ENCODE results near the gene COPS3. TPM values are rescaled to one million over a fixed set of nuclear protein-coding genes. Genes with fewer than 3 reads are reported as not detected.

Gene COPS3
- total and polyA plus RNA-seq, 8 donors, result 11.1 to 291 (median 48.6) TPM

- H3K27me3 ChIP-seq, result no peaks in the 10 kb centered on the region
- H3K27ac ChIP-seq, result no peak overlapping the region
- no peak for DNase-seq
- no peaks in the 10 kb centered on the region for H3K9me3 ChIP-seq
- no peak overlapping the region for H3K4me3 ChIP-seq
- peaks cover 0 to 36% (median 0%) of the 10 kb centered on the region in 4 donors for H3K36me3 ChIP-seq
- TF ChIP-seq POLR2AphosphoS5 (IDR thresholded peaks at IDR 0.05) (no peak), EP300 (IDR thresholded peaks at IDR 0.05) (no peak), POLR2A (IDR thresholded peaks at IDR 0.05) (no peak), CTCF (IDR thresholded peaks at IDR 0.05) (no peak)
- WGBS, 5 donors, result 89 to 93% (median 90%) methylated on average over 9 of the region's 9 CpGs
- intact Hi-C loops (cut with DNase I; ENCODE audit: low total_unique reads), result no loop called here
- no peaks in the 10 kb centered on the region for H3K4me1 ChIP-seq
Measured at GRCh38 chr17:17325816-17326215, 44.8 kb upstream of the COPS3 start.

GRCh38 chr17:17325228-17325627 lies 44.2 kb upstream of the COPS3 start:
- WGBS, 5 donors, result 93 to 96% (median 95%) methylated on average over 10 of the region's 10 CpGs
- H3K4me3 ChIP-seq, result no peak overlapping the region
- H3K4me1 ChIP-seq, result no peaks in the 10 kb centered on the region
- H3K27me3 ChIP-seq, result no peaks in the 10 kb centered on the region
- no peak for DNase-seq
- peaks cover 0 to 36% (median 0%) of the 10 kb centered on the region in 4 donors for H3K36me3 ChIP-seq
- intact Hi-C loops (cut with DNase I; ENCODE audit: low total_unique reads), result no loop called here
- H3K9me3 ChIP-seq, result no peaks in the 10 kb centered on the region
- TF ChIP-seq POLR2AphosphoS5 (IDR thresholded peaks at IDR 0.05), result no peak
- no peak overlapping the region for H3K27ac ChIP-seq

- H3K9me3 ChIP-seq, result no peaks in the 10 kb centered on the region
- intact Hi-C loops (cut with DNase I; ENCODE audit: low total_unique reads), result no loop called here
- TF ChIP-seq EP300 (IDR thresholded peaks at IDR 0.05), result no peak
- TF ChIP-seq POLR2A (IDR thresholded peaks at IDR 0.05), result no peak
- no peak for TF ChIP-seq POLR2AphosphoS5 (IDR thresholded peaks at IDR 0.05)
- no peak for TF ChIP-seq CTCF (IDR thresholded peaks at IDR 0.05)
- no peaks in the 10 kb centered on the region for H3K27me3 ChIP-seq
- no peak for DNase-seq
- WGBS, 5 donors, result 88 to 95% (median 94%) methylated on average over 8 of the region's 8 CpGs
- no peak overlapping the region for H3K4me3 ChIP-seq
- H3K27ac ChIP-seq, result no peak overlapping the region
- H3K36me3 ChIP-seq, result peaks cover 0 to 36% (median 0%) of the 10 kb centered on the region in 4 donors
- no peaks in the 10 kb centered on the region for H3K4me1 ChIP-seq
Measured at GRCh38 chr17:17324616-17325015, 43.6 kb upstream of the COPS3 start.

- WGBS, 5 donors, result 93 to 97% (median 94%) methylated on average over 10 to 21 of the region's 21 CpGs
- Histone ChIP-seq H3K27ac (no peak overlapping the region), H3K36me3 (peaks cover 0 to 36% (median 0%) of the 10 kb centered on the region in 4 donors), H3K4me1 (no peaks in the 10 kb centered on the region), H3K27me3 (no peaks in the 10 kb centered on the region), H3K4me3 (no peak overlapping the region), H3K9me3 (no peaks in the 10 kb centered on the region)
- peak in 1 of 2 donors; percentile 18 for DNase-seq
- intact Hi-C loops (cut with DNase I; ENCODE audit: low total_unique reads), result no loop called here
- TF ChIP-seq CTCF (IDR thresholded peaks at IDR 0.05) (no peak), POLR2AphosphoS5 (IDR thresholded peaks at IDR 0.05) (no peak), POLR2A (IDR thresholded peaks at IDR 0.05) (no peak), EP300 (IDR thresholded peaks at IDR 0.05) (no peak)
Measured at GRCh38 chr17:17322516-17323510, 41.8 kb upstream of the COPS3 start.
